Heart left ventricle (tissue), 13 donors: ENCODE results near the gene NIFK.

ENCODE experiments used
- POLR2A ChIP-seq, 2 donors: fragments of 450-650 bp; IDR thresholded peaks; one replicate each; pipeline ENCODE4 v1.6.1; 2017; ENCODE audit warnings: antibody characterized with exemption in 2 of 2, mild to moderate bottlenecking in 2 of 2, moderate library complexity in 2 of 2
- TF ChIP-seq, protein P1 (sequence below), 12 donors: fragments of 200-600 bp; sonication (generic) in 4 of 12; IDR thresholded peaks; one replicate each; pipeline versions ENCODE4 v1.5.0 to v1.8.0; 2018 to 2022; ENCODE audit warnings: antibody characterized with exemption in 12 of 12, mild to moderate bottlenecking in 5 of 12
- donor health status: ischemic (EF 13 %, LVEDD 7.1; RV severe dilation, severe dysfunction).
- donor health status: DM: no; HTN: yes; CAD: no.
- donor health status: DM: no; HTN: no; CAD: no.
- donor health status: ischemic (EF 25% LVEDD 6.9; RV normal size, moderate dysfunction).
- donor health status: ischemic (EF 25% LVEDD 5.7; RV mildly dilated, moderate dysfunction).
- donor health status: ischemic (EF 35%, LVEDD 5.7; RV mildly dilated, moderate dysfunction).
- donor health status: nonischemic (EF 11% LVEDD 7.7; RV severe dilation, severe dysfunction).
- donor health status: DM: yes; HTN: yes; CAD: no.
- donor health status: PGD.
- donor health status: ischemic (EF 29% LVEDD 5.4; RV normal size, mild dysfunction).
- donor health status: nonischemic (EF 23%, LVEDD 6.1; RV moderate dilation, normal function).

DNA sequence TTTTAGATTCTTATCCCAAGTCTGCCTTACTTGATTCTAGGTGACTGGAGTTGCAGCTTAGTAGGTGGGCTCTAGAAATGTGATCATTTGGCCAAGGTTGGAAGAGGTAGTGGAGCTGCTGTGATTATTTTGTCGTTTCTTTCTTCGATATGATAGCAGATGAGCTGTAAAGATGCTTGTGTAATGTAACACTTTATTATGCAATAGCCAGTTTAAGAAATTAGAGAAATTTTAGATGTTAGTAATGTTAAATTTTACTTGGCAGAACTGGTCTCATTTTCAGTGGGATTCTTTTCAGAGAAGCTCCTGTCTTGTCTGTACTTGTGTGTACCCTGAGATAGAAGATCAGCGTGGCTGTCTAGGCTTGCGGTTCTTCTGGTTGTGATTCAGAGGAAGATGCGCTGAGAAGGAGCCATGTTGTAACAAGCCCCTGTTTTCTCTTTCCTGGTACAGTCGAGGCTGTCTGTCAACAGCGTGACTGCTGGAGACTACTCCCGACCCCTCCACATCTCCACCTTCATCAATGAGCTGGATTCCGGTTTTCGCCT lies 28.1 kb upstream of the NIFK start:
- no peak for TF ChIP-seq POLR2A (IDR thresholded peaks at IDR 0.05)
- TF ChIP-seq, protein P1, sequence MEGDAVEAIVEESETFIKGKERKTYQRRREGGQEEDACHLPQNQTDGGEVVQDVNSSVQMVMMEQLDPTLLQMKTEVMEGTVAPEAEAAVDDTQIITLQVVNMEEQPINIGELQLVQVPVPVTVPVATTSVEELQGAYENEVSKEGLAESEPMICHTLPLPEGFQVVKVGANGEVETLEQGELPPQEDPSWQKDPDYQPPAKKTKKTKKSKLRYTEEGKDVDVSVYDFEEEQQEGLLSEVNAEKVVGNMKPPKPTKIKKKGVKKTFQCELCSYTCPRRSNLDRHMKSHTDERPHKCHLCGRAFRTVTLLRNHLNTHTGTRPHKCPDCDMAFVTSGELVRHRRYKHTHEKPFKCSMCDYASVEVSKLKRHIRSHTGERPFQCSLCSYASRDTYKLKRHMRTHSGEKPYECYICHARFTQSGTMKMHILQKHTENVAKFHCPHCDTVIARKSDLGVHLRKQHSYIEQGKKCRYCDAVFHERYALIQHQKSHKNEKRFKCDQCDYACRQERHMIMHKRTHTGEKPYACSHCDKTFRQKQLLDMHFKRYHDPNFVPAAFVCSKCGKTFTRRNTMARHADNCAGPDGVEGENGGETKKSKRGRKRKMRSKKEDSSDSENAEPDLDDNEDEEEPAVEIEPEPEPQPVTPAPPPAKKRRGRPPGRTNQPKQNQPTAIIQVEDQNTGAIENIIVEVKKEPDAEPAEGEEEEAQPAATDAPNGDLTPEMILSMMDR (IDR thresholded peaks at IDR 0.05), result no peak
